ENCODE measurements around the gene NRXN3. TPM values are rescaled to one million over a fixed set of nuclear protein-coding genes. Genes with fewer than 3 reads are reported as not detected.
A peak's percentile ranks its signal among the peaks of the same experiment; 100 is the strongest.

Gene NRXN3
- total and polyA plus RNA-seq, 2 experiments from 2014 or later = 5.7 to 7.1 TPM

GRCh38 chr14:79363291-79363690 lies 1193.1 kb downstream of the NRXN3 start:
- Histone ChIP-seq H3K27ac (no peak overlapping the region), H3K79me2 (no peaks in the 10 kb centered on the region), H4K20me1 (ENCODE audit: insufficient read depth, poor library complexity, severe bottlenecking) (no peaks in the 10 kb centered on the region), H3K4me2 (no peak overlapping the region), H3K27me3 (no peaks in the 10 kb centered on the region), H3K4me3 (no peak overlapping the region), H3K9me2 (replicated peaks; ENCODE audit: insufficient read depth) (no peaks in the 10 kb centered on the region), H2AFZ (no peak overlapping the region), H3K4me1 (ENCODE audit: insufficient read depth) (no peaks in the 10 kb centered on the region), H3K9me3 (ENCODE audit: low read depth) (no peaks in the 10 kb centered on the region), H3K36me3 (replicated peaks; ENCODE audit: insufficient read depth, low read depth) (no peaks in the 10 kb centered on the region)
- WGBS (ENCODE audit: low lambda C conversion rate, missing lambda C conversion rate) = 95% methylated on average over 3 of the region's 3 CpGs
- DNase-seq (ENCODE audit: low spot score) = no peak
- TF ChIP-seq EZH2 (IDR thresholded peaks at IDR 0.05; ENCODE audit: borderline replicate concordance) (no peak), EZH2phosphoT487 (IDR thresholded peaks at IDR 0.05; ENCODE audit: low read depth, severe bottlenecking, unreplicated experiment) (no peak), CTCF (IDR thresholded peaks at IDR 0.05; ENCODE audit: poor library complexity) (no peak)

- H3K9me2 ChIP-seq (replicated peaks; ENCODE audit: insufficient read depth) = no peaks in the 10 kb centered on the region
- TF ChIP-seq EZH2phosphoT487 (IDR thresholded peaks at IDR 0.05; ENCODE audit: low read depth, severe bottlenecking, unreplicated experiment) = no peak
- no peak for TF ChIP-seq CTCF (IDR thresholded peaks at IDR 0.05; ENCODE audit: poor library complexity)
- TF ChIP-seq EZH2 (IDR thresholded peaks at IDR 0.05; ENCODE audit: borderline replicate concordance) = no peak
- peak; percentile 72 for DNase-seq (ENCODE audit: low spot score)
- no peak overlapping the region for H3K4me3 ChIP-seq
- H3K27me3 ChIP-seq = no peaks in the 10 kb centered on the region
- H3K36me3 ChIP-seq (replicated peaks; ENCODE audit: insufficient read depth, low read depth) = no peaks in the 10 kb centered on the region
- H3K9me3 ChIP-seq (ENCODE audit: low read depth) = no peaks in the 10 kb centered on the region
- H3K4me1 ChIP-seq (ENCODE audit: insufficient read depth) = no peaks in the 10 kb centered on the region
- H3K4me2 ChIP-seq = no peak overlapping the region
- 62% methylated on average over 10 of the region's 10 CpGs for WGBS (ENCODE audit: low lambda C conversion rate, missing lambda C conversion rate)
- peak overlapping the region; percentile 55 for H3K27ac ChIP-seq
- no peaks in the 10 kb centered on the region for H3K79me2 ChIP-seq
- H4K20me1 ChIP-seq (ENCODE audit: insufficient read depth, poor library complexity, severe bottlenecking) = no peaks in the 10 kb centered on the region
- no peak overlapping the region for H2AFZ ChIP-seq
Measured at GRCh38 chr14:79369359-79370332, 1199.5 kb downstream of the NRXN3 start.

GRCh38 chr14:79370969-79371368 lies 1200.8 kb downstream of the NRXN3 start:
- Histone ChIP-seq H4K20me1 (ENCODE audit: insufficient read depth, poor library complexity, severe bottlenecking) (no peaks in the 10 kb centered on the region), H3K36me3 (replicated peaks; ENCODE audit: insufficient read depth, low read depth) (no peaks in the 10 kb centered on the region), H3K79me2 (no peaks in the 10 kb centered on the region), H3K4me3 (no peak overlapping the region), H2AFZ (no peak overlapping the region), H3K9me3 (ENCODE audit: low read depth) (no peaks in the 10 kb centered on the region), H3K27me3 (no peaks in the 10 kb centered on the region), H3K9me2 (replicated peaks; ENCODE audit: insufficient read depth) (no peaks in the 10 kb centered on the region), H3K4me1 (ENCODE audit: insufficient read depth) (no peaks in the 10 kb centered on the region), H3K4me2 (no peak overlapping the region), H3K27ac (no peak overlapping the region)
- no peak for TF ChIP-seq EZH2phosphoT487 (IDR thresholded peaks at IDR 0.05; ENCODE audit: low read depth, severe bottlenecking, unreplicated experiment)
- no peak for TF ChIP-seq CTCF (IDR thresholded peaks at IDR 0.05; ENCODE audit: poor library complexity)
- no peak for TF ChIP-seq EZH2 (IDR thresholded peaks at IDR 0.05; ENCODE audit: borderline replicate concordance)
- 91% methylated on average over 1 of the region's 1 CpG for WGBS (ENCODE audit: low lambda C conversion rate, missing lambda C conversion rate)
- DNase-seq (ENCODE audit: low spot score) = no peak
